Gastrocnemius medialis (tissue), 4 donors: ENCODE data around the gene USP17L29. TPM values are rescaled to one million over a fixed set of nuclear protein-coding genes. Genes with fewer than 3 reads are reported as not detected.
"Not testable (repeated sequence)": the region's sequence is repeated elsewhere in the genome, so short reads cannot be mapped to it uniquely, and the experiment has no call there.

Experiments
- ATAC-seq, 2 donors: fragments of 150-250 bp; one replicate each; pipeline ENCODE4 v1.9.1; 2016
- DNase-seq, 2 donors: peaks; one replicate each; pipeline ENCODE4 v3.0.0-alpha.2; 2019
- H3K27ac ChIP-seq, 4 donors: fragments of 200-600 bp; sonication (generic); 1 replicate in 1 of 4; 2 replicates in 3 of 4; pipeline ENCODE4 v1.5.1; 2016 to 2018; ENCODE audit warnings: mild to moderate bottlenecking in 2 of 4, moderate library complexity in 1 of 4
- H3K27me3 ChIP-seq, 3 donors: fragments of 200-600 bp; sonication (generic) in 2 of 3; 1 replicate in 1 of 3; 2 replicates in 2 of 3; pipeline versions ENCODE4 v1.5.1 to v1.6.0; 2016 to 2019; ENCODE audit warnings: mild to moderate bottlenecking in 1 of 3, moderate library complexity in 1 of 3
- H3K36me3 ChIP-seq, 2 donors: fragments of 200-600 bp; sonication (generic) in 1 of 2; one replicate each; pipeline ENCODE4 v1.5.1; 2017 to 2018
- H3K4me1 ChIP-seq, 2 donors: fragments of 200-600 bp; sonication (generic) in 1 of 2; one replicate each; pipeline ENCODE4 v1.5.1; 2016 to 2017; ENCODE audit warnings: mild to moderate bottlenecking in 2 of 2
- H3K4me3 ChIP-seq, 4 donors: fragments of 200-600 bp; sonication (generic) in 3 of 4; 1 replicate in 1 of 4; 2 replicates in 3 of 4; pipeline ENCODE4 v1.5.1; 2016 to 2019; ENCODE audit warnings: mild to moderate bottlenecking in 2 of 4
- H3K9me3 ChIP-seq, 3 donors: fragments of 200-600 bp; sonication (generic) in 2 of 3; 1 replicate in 1 of 3; 2 replicates in 2 of 3; pipeline ENCODE4 v1.5.1; 2016 to 2019
- in situ Hi-C, 4 donors: fragments of 200-750 bp; cut with MboI; loops; one replicate each; pipeline versions ENCODE4 v1.15.0 to v1.8.0; 2017; ENCODE audit warnings: low sequenced_read_pairs in 4 of 4
- intact Hi-C: fragments of 100-400 bp; cut with DNase I; formaldehyde crosslinking; loops from one replicate; pipeline ENCODE4 v1.15.1; 2023; ENCODE audit warnings: low total_unique reads
- total RNA-seq, 4 donors: library from RNA; depleted of rRNA; stranded (reverse); fragments of >200 nt; gene quantifications; one replicate each; pipeline versions ENCODE4 v1.1.0 to v1.2.3, GENCODE V29; 2016

USP17L29 gene
- not detected for total RNA-seq

DNA sequence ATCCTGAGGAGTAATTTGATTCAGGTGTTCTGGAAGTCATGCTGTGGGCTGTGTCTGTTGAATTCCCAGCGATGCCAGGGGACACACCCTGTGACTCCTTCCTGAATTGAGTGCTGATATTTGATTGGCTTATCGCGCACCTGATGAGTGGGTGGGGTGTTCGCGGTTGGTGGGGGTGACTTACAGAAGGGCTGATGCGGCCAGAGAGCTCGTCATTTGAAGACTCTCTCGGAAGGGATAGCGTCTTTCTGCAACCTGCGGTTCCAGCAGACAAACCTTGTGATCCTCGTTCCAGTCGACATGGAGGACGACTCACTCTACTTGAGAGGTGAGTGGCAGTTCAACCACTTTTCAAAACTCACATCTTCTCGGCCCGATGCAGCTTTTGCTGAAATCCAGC, at the start of gene USP17L29:
USP17L29 (plus strand) TSS at position 301 of the 400 bp plus-strand sequence; CDS start at position 301, 0 bp downstream.
- H3K4me1 ChIP-seq, H3K27ac ChIP-seq, intact Hi-C loops, H3K9me3 ChIP-seq, in situ Hi-C loops, H3K27me3 ChIP-seq, DNase-seq, H3K4me3 ChIP-seq, H3K36me3 ChIP-seq, ATAC-seq: not testable (repeated sequence)

DNA sequence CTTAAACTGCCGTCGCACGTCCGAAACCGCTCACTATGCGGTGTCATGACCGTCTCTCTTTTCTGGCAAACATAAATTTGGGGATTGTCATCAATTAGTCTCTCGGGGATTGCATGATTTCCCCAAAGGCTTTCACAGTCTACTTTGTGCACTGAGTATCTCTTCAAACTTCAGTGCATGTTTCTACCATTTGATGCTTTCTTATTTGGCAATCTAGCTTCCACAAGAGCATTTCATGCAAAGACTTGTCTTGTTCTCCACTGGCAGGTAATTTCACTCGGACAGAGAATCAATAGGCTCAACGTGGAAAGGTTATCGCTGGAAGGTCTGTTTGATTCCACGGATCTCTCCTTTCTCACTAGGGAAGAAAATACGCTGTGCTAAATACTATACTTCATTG, 29.2 kb upstream of the USP17L29 start:
- ATAC-seq, intact Hi-C loops, H3K36me3 ChIP-seq, DNase-seq, H3K9me3 ChIP-seq, H3K4me1 ChIP-seq, H3K27me3 ChIP-seq, H3K4me3 ChIP-seq, H3K27ac ChIP-seq, in situ Hi-C loops: not testable (repeated sequence)

- H3K27ac ChIP-seq, H3K27me3 ChIP-seq, in situ Hi-C loops, DNase-seq, H3K36me3 ChIP-seq, H3K4me3 ChIP-seq, H3K4me1 ChIP-seq, ATAC-seq, H3K9me3 ChIP-seq, intact Hi-C loops: not testable (repeated sequence)
Observed at GRCh38 chr4:9324865-9325264, 28.6 kb upstream of the USP17L29 start, which contains the start of gene USP17L24. USP17L24 (plus strand) TSS chr4:9325165; CDS start chr4:9325165, 0 bp downstream.

DNA sequence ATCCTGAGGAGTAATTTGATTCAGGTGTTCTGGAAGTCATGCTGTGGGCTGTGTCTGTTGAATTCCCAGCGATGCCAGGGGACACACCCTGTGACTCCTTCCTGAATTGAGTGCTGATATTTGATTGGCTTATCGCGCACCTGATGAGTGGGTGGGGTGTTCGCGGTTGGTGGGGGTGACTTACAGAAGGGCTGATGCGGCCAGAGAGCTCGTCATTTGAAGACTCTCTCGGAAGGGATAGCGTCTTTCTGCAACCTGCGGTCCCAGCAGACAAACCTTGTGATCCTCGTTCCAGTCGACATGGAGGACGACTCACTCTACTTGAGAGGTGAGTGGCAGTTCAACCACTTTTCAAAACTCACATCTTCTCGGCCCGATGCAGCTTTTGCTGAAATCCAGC, 23.8 kb upstream of the USP17L29 start, which contains the start of gene USP17L25:
USP17L25 (plus strand) TSS at position 301 of the 400 bp plus-strand sequence; CDS start at position 301, 0 bp downstream.
- intact Hi-C loops, H3K27ac ChIP-seq, H3K4me1 ChIP-seq, H3K27me3 ChIP-seq, in situ Hi-C loops, DNase-seq, ATAC-seq, H3K4me3 ChIP-seq, H3K9me3 ChIP-seq, H3K36me3 ChIP-seq: not testable (repeated sequence)

DNA sequence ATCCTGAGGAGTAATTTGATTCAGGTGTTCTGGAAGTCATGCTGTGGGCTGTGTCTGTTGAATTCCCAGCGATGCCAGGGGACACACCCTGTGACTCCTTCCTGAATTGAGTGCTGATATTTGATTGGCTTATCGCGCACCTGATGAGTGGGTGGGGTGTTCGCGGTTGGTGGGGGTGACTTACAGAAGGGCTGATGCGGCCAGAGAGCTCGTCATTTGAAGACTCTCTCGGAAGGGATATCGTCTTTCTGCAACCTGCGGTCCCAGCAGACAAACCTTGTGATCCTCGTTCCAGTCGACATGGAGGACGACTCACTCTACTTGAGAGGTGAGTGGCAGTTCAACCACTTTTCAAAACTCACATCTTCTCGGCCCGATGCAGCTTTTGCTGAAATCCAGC, 19.1 kb upstream of the USP17L29 start, which contains the start of gene USP17L26:
USP17L26 (plus strand) TSS at position 301 of the 400 bp plus-strand sequence; CDS start at position 301, 0 bp downstream.
- not testable (repeated sequence) for DNase-seq

GRCh38 chr4:9339103-9339502, 14.3 kb upstream of the USP17L29 start, which contains the start of gene USP17L5:
USP17L5 (plus strand) TSS chr4:9339403; CDS start chr4:9339403, 0 bp downstream.
- intact Hi-C loops, ATAC-seq, H3K27ac ChIP-seq, H3K9me3 ChIP-seq, H3K27me3 ChIP-seq, in situ Hi-C loops, H3K36me3 ChIP-seq, DNase-seq, H3K4me3 ChIP-seq, H3K4me1 ChIP-seq: not testable (repeated sequence)

More for the DNA sequence above, 19.1 kb upstream of the USP17L29 start, which contains the start of gene USP17L26:
- H3K4me1 ChIP-seq, intact Hi-C loops, H3K4me3 ChIP-seq, H3K9me3 ChIP-seq, ATAC-seq, H3K36me3 ChIP-seq, H3K27me3 ChIP-seq, H3K27ac ChIP-seq, in situ Hi-C loops: not testable (repeated sequence)

DNA sequence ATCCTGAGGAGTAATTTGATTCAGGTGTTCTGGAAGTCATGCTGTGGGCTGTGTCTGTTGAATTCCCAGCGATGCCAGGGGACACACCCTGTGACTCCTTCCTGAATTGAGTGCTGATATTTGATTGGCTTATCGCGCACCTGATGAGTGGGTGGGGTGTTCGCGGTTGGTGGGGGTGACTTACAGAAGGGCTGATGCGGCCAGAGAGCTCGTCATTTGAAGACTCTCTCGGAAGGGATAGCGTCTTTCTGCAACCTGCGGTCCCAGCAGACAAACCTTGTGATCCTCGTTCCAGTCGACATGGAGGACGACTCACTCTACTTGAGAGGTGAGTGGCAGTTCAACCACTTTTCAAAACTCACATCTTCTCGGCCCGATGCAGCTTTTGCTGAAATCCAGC, 9.6 kb upstream of the USP17L29 start, which contains the start of gene USP17L27:
USP17L27 (plus strand) TSS at position 301 of the 400 bp plus-strand sequence; CDS start at position 301, 0 bp downstream.
- H3K27ac ChIP-seq, H3K4me3 ChIP-seq, H3K36me3 ChIP-seq, intact Hi-C loops, DNase-seq, ATAC-seq, H3K27me3 ChIP-seq, in situ Hi-C loops, H3K4me1 ChIP-seq, H3K9me3 ChIP-seq: not testable (repeated sequence)

DNA sequence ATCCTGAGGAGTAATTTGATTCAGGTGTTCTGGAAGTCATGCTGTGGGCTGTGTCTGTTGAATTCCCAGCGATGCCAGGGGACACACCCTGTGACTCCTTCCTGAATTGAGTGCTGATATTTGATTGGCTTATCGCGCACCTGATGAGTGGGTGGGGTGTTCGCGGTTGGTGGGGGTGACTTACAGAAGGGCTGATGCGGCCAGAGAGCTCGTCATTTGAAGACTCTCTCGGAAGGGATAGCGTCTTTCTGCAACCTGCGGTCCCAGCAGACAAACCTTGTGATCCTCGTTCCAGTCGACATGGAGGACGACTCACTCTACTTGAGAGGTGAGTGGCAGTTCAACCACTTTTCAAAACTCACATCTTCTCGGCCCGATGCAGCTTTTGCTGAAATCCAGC, 4.8 kb upstream of the USP17L29 start, which contains the start of gene USP17L28:
USP17L28 (plus strand) TSS at position 301 of the 400 bp plus-strand sequence; CDS start at position 301, 0 bp downstream.
- H3K27me3 ChIP-seq, H3K27ac ChIP-seq, H3K9me3 ChIP-seq, H3K36me3 ChIP-seq, intact Hi-C loops, H3K4me1 ChIP-seq, ATAC-seq, H3K4me3 ChIP-seq, in situ Hi-C loops, DNase-seq: not testable (repeated sequence)

- H3K27me3 ChIP-seq, H3K4me3 ChIP-seq, H3K36me3 ChIP-seq, H3K27ac ChIP-seq, H3K4me1 ChIP-seq, DNase-seq, ATAC-seq, intact Hi-C loops, H3K9me3 ChIP-seq, in situ Hi-C loops: not testable (repeated sequence)
Observed at GRCh38 chr4:9350866-9351265, 2.6 kb upstream of the USP17L29 start.

GRCh38 chr4:9362829-9363228, 9.4 kb downstream of the USP17L29 start, which contains the start of gene USP17L30:
USP17L30 (plus strand) TSS chr4:9363129; CDS start chr4:9363129, 0 bp downstream.
- H3K27me3 ChIP-seq, H3K36me3 ChIP-seq, H3K4me3 ChIP-seq, H3K4me1 ChIP-seq, H3K27ac ChIP-seq, ATAC-seq, intact Hi-C loops, in situ Hi-C loops, DNase-seq, H3K9me3 ChIP-seq: not testable (repeated sequence)

GRCh38 chr4:9379881-9380280, 26.4 kb downstream of the USP17L29 start:
- H3K4me3 ChIP-seq, DNase-seq, intact Hi-C loops, H3K36me3 ChIP-seq, H3K27me3 ChIP-seq, H3K27ac ChIP-seq, H3K4me1 ChIP-seq, in situ Hi-C loops, ATAC-seq, H3K9me3 ChIP-seq: not testable (repeated sequence)
